Testis (tissue), 2 donors: ENCODE measurements around the gene FYCO1.

Experiments used
- POLR2A ChIP-seq: fragments of 450-650 bp; IDR thresholded peaks from one replicate; pipeline ENCODE4 v1.6.1; 2017; ENCODE audit warnings: antibody characterized with exemption, mild to moderate bottlenecking, moderate library complexity
- TF ChIP-seq, protein P1 (sequence below), 3 experiments: fragments of 450-650 bp in 2 of 3; fragments of 200-600 bp in 1 of 3; sonication (generic) in 1 of 3; IDR thresholded peaks; one replicate each; pipeline ENCODE4 v1.5.1; 2016 to 2019; ENCODE audit warnings: antibody characterized with exemption in 3 of 3, mild to moderate bottlenecking in 2 of 3, moderate library complexity in 1 of 3

DNA sequence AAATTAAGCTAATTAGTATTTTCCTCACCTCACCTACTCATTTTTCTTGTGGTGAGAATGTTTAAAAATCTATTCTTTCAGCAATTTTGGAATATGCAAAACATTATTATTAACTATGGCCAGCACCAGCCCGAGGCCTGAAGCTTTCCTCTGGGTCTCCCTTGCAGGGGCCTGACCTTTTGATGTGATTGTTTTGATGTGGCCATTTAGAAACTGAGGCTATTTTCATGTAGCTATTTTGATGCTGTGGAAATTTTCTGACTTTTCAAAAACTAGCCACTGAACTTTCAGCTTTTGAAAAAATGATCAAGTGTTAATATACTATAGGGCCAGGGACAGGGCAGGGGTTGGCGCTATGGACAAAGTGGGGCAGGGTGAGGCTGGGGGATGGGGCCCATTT is 117.5 kb downstream of the FYCO1 start:
- TF ChIP-seq, protein P1, sequence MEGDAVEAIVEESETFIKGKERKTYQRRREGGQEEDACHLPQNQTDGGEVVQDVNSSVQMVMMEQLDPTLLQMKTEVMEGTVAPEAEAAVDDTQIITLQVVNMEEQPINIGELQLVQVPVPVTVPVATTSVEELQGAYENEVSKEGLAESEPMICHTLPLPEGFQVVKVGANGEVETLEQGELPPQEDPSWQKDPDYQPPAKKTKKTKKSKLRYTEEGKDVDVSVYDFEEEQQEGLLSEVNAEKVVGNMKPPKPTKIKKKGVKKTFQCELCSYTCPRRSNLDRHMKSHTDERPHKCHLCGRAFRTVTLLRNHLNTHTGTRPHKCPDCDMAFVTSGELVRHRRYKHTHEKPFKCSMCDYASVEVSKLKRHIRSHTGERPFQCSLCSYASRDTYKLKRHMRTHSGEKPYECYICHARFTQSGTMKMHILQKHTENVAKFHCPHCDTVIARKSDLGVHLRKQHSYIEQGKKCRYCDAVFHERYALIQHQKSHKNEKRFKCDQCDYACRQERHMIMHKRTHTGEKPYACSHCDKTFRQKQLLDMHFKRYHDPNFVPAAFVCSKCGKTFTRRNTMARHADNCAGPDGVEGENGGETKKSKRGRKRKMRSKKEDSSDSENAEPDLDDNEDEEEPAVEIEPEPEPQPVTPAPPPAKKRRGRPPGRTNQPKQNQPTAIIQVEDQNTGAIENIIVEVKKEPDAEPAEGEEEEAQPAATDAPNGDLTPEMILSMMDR (IDR thresholded peaks at IDR 0.05) = no peak
- no peak for TF ChIP-seq POLR2A
